Femur (tissue), 1 donor: ENCODE measurements around the gene SP2.
"Not testable (repeated sequence)": the region's sequence is repeated elsewhere in the genome, so short reads cannot be mapped to it uniquely, and the experiment has no call there.

ENCODE experiments used
- DNase-seq: peaks from one replicate; pipeline ENCODE4 v3.0.0-alpha.2; 2017

The SP2 gene

DNA sequence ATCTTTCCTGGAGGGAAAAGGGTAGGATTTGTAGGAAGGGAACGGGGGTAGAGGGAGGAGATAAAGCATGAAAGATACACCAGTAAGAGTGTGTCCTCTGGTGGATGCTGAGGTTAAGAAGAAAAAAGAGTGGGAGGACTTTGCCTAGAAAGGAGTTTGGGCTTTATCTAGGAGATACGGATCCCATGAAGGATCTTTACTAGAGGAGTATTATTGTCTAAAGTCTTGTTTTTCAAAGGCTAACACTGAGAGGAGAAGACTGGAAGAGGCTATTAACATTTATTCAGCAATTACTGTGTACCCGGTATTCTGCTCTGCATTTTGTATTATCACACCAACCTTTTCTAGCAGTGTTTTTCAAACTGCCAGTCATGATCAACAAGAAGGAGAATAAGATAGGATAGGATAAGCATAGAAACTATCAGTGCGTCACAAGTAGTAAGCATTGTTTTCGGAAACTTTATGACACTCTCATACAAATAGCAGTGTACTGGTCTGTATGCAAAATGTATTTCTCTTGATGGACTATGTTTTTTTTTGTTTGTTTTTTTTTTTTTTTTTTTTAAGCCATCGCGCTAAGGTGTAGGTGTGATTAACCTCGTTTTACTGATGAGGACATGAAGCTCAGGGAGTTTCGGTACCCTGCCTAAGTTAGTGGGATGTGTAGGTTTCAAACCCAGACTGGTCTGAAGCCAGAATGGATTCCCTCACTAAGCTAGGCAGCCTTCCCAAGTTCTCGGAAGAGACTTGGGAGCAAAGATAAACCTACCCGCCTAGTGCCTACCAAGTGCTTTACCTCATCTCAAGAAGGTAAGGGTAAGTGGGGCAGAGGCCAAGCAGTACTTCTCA is 1.3 kb upstream of the SP2 start:
- DNase-seq, result no peak

DNA sequence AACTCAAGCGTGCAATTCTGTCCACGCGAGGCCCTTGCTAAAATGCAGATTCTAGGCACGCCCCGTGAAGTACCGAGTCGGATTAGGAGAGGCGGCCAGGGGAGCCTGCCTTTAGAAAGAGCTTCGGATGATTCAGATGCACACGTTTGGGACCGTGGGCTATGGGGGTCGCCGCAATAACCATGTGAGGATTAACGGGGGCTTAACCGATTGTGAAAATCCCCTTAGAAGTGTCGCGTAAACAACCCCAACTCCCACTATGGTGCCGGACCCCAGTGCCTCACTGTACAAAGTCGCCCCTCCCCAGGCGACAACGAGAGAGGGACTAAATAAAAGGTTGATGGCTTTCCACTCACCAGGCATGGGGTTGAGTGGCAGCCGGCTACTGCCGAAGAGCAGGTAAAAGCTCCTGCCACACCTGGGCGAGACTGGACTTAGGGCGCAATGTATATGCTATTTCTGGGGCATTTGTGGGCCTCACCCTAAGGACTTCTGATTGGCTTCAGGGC is 635 bp upstream of the SP2 start:
- no peak for DNase-seq

DNA sequence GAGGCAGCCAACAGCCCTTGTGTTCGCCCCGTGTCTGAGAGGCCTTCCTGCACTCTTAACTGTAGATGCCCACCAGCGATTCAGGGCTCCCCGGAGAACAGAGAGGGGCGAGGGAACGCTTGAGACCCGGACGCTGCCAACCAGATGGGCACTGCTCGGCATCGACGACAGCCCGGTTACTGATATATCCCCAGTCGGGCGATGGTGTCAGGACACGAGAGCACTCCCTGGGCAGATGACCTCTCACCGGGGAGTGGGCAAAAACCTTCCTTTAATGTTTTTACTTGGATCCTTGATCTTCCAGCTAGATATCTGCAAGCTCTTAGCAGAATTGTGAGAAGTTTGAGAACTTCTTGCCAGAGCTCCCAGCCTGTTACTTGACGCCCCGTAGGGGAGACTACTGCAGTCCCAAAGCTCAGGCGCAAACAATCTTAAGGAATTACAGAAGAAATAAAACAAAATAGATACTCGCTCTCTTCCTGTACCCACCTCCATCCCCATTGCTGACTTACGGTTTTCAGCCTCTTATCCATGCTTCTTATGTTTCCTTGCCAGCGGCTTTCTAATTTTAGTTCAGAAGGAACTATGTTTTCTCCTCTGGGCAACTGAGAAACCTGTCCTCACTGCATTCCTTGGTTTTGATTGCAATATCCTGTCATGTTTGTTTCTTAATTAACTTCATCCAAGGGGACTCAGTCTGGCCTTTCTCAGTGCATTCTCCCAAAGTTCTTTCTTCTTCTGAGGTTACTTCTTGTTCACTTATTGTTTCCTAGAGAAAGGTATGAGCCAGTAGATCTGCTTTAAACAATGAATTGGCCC is 845 bp downstream of the SP2 start:
- DNase-seq, result no peak

DNA sequence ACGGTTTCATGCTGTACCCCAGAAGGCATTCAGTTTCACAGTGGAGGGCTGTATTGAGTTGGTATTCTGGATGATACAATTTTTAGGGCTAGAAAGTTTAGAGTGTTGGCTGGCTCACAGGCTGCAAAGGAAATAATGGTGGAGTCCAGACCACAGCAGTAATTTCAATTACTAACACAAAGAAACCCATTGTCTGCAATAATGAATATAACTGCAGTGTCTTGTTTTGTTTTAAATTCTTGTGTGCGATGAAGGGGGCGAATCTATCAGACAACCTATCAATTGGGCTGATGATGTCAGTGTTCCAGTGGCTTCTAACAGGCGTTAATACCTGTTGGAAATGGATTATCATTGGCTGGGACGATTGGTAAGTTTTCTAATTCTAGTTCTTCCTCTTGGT is 1.5 kb downstream of the SP2 start:
- no peak for DNase-seq

DNA sequence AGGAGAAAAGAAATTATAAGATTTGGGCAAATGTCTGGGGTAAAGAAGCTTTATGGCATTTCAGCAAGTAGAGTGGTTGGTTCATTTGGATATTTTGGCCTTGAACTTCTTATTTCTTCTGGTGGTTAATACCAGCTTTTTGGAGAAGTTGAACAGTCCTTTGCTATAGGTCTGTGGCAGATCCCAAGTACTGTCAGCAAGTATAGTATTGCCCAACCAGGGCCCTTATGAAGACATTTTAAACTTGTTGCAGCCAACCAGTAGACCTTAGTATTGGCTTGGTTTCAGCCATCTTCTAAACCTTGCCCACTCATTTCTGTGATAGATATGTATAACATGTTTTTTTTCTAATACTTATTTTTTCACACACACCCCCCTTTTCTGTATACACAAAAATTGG is 2.2 kb downstream of the SP2 start:
- no peak for DNase-seq

DNA sequence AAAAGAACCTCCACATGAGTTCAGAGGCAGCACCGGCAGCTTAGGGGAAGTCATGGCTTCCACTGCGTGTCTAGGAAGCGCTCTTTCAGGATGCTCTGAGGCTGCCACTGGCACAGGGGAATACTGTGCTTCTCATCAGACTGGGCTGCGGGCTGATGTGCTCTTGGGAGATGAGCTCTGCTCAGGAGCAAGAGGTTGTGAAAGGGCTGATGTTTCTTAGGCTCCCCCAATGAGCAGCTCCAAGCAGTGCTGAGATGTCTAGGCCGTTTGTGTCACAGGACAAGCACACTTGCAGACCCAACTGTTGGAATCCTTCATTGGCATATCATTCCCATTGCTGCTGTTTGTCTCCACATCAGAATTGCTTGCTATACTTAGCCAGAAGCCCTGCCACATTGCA is 3.6 kb downstream of the SP2 start:
- DNase-seq, result no peak

DNA sequence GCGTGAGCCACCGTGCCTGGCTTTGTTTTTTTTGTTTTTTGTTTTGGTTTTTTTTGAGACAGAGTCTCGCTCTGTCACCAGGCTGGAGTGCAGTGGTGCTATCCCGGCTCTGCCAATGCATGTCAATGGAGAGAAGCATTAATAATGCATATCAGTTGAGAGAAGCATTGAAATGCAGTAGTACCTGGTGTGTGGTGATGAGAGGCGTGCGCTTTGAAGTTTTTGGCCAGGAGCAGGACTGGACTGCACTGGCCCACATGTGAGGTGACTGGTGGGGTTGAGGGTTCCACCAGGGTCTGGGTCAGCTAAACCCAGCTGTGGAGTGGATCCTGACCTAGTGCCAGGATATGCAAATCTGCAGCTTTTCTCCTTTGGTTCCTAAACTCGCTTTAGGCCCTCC is 5.4 kb downstream of the SP2 start:
- DNase-seq, result no peak

DNA sequence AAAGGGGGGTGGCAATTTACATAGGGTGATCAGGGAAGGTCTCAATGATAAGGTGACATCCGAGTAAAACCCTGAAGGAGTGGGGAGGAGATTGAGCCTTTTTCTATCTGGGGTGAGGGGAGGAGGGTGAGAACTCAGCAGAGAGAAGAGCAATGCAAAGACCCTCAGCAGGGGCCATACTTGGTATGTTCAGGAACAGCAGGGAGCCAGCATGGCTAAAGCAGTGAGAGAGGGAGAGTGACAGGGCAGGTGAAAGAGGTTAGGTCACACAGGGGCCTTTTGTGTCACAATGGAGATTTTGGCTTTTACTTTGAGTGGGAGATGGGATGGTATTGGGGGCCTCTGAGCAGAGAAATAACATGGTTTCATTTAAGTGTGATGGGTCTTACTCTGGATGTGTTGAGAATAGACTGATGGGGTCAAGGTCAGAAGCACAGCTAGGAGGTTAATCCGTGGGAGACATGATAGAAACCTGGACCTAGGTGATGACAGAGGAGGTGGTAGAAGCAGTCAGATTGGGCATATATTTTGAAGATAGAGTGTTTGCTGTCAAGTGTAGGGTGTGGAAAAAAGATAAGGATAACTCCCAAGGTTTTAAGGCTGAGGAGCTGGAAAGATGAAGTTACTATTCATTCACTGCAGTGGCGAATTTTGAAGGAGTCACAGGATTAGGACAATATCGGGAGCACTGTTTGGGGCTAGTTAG is 6.2 kb downstream of the SP2 start:
- DNase-seq, result no peak

DNA sequence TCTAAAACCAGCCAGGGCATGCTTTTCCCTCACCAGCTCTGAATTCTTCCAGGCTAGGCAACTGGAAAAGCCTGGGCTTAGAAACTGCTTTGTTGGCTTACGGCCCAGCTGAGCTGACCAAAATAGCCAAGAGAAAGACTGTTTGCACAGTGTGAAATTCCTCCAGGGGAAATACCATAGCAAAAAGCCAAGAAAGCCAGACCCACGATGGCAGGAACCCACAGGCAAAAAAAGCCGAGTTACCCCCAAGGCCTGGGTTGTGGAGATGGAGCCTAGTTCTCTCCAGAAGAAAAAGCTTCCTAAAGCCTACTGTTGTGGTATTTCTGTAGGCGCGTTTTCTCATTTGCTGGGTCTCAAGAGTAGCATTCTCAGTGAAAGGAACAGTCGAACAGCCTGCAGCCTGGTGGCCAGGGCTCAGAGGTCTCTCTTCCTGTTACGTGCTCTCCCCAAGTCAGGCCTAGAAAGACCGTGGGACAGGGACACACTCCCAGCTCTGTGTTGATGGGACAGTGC is 9.2 kb downstream of the SP2 start:
- peak; percentile 90 for DNase-seq

DNA sequence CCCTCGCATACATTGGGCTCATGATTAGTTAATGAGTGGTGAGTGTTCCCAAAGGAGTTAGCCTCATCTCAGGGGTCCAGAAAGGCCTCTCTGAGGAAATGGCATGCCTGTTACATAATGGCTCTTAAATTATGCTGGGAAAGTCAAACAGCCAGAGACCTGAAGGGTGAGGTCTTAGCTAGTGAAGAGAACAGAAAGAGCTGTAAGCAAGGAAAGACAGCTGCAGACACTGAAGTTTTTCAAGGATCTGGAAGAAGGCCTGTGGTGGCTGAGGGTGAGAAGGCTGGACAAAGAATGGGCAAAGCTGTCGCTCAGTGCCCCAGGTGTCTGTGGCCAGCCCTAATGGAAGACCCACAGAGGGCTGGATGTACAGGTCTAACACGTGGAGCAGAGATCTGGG is 10.4 kb downstream of the SP2 start:
- no peak for DNase-seq

DNA sequence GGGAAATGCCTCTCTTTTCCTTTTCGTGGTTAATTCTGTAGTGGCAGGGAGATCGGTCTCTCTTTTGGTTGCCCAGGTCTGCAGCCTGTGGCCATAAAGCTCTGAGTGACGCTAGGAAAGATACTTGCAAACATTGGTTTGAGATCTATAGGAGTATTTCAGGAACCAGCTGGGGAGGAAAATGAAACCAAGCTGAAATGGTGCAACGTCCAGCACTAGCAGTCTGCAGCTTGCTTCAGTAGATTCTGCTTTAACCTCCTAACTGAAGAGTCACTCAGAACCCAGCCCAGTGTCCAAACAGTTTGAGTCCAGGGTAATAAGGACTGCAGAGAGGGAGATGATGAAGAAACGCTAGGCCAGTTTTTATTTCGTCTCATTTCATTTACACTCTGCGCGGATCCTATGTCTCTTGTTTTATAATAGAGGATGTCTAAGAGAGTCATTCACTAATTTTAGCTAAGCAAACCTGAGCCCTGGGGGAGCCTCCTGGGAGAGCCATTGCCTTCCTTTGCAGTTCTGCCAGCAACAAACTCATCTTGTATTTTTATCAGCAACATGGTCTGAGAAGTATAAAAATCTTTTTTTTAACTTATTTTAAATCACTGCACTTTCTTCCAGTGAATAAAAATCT is 12.0 kb downstream of the SP2 start:
- DNase-seq, result no peak

DNA sequence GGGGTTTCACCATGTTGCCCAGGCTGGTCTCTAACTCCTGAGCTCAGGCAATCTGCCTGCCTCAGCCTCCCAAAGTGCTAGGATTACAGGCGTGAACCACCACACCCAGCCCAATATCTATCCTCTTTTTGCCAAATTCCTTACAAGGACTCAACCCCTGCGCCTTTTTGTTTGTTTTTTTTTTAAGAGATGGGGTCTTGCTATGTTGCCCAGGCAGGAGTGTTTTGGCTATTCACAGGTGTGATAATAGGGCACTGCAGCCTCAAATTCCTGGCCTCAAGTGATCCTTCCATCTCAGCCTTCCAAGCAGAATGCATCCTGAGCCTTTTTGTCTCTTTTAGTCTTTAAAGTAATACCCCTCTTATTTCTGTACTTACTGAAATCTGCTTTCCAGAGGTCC is 17.0 kb downstream of the SP2 start:
- no peak for DNase-seq

DNA sequence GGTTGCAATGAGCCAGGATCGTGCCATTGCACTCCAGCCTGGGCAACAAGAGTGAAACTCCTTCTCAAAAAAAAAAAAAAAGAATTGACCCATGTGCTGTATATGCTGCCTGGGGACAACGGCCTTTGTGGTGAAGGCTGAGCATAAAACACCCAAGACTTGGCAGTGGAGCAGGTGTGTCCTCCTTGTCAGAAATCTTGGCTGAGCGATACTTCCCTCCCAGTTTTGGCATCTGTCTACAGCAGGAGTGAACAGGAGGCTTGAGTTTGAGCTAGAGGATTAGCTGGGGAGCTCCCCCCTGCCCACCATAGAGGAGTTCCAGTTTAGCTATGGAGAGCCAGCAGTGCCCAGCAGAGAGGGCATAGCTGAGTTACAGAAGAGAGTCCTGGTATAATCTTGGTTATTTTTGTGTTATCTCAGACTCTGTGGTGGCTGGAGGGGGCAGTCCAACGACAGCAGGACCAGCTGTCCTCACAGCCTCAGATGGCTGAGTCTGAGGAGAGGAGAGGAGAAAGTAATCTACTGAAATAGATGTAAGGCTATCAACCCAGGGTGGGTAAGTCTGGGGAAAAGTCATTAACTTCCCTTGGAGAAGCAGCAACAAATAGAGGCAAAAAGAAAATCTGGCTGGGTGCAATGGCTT is 18.4 kb downstream of the SP2 start:
- DNase-seq, result no peak

DNA sequence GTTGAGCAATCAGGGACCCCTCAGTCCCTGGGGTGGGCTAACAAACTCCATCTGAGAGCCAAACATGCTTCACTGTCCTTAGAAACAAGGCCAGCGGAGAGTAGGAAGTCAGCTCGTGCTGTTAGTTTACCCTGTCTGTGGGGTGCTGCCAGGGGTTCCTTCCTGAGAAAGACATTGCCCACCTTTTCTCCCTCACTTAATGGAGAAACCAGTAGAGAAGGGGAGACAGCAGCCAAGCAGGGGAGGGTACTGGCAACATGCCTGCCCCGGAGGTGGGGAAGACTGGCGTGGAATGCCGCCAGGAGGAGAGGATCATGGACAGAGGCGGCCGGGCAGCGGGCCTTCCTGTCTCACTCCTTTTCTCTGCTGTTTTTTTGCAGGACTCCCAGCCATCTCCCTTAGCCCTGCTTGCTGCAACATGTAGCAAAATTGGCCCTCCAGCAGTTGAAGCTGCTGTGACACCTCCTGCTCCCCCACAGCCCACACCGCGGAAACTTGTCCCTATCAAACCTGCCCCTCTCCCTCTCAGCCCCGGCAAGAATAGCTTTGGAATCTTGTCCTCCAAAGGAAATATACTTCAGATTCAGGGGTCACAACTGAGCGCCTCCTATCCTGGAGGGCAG is 19.9 kb downstream of the SP2 start:
- DNase-seq, result peak; percentile 70

DNA sequence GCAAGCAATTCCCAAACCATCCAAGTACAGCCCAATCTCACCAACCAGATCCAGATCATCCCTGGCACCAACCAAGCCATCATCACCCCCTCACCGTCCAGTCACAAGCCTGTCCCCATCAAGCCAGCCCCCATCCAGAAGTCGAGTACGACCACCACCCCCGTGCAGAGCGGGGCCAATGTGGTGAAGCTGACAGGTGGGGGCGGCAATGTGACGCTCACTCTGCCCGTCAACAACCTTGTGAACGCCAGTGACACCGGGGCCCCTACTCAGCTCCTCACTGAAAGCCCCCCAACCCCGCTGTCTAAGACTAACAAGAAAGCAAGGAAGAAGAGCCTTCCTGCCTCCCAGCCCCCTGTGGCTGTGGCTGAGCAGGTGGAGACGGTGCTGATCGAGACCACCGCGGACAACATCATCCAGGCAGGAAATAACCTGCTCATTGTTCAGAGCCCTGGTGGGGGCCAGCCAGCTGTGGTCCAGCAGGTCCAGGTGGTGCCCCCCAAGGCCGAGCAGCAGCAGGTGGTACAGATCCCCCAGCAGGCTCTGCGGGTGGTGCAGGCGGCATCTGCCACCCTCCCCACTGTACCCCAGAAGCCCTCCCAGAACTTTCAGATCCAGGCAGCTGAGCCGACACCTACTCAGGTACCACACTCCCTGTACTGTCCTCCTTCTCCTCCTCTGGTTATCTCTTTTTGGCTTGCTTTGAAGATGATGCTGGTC is 20.6 kb downstream of the SP2 start:
- no peak for DNase-seq

DNA sequence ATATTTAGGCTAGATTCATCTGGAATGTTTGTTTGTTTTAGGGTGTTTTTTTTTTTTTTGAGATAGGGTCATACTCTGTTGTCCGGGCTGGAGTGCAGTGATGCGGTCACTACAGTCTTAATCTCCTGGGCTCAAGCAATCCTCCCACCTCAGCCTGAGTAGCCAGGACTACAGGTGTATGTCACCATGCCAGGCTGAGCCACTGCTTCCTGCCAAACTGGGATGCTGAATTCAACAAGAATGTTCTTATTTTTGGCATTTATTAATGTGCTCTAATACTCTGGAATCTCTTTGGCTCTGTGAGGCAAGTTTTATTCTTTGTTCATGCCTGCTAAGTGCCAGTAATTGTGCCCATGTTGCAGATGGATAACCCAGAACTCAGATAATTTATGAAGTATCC is 21.5 kb downstream of the SP2 start:
- no peak for DNase-seq

DNA sequence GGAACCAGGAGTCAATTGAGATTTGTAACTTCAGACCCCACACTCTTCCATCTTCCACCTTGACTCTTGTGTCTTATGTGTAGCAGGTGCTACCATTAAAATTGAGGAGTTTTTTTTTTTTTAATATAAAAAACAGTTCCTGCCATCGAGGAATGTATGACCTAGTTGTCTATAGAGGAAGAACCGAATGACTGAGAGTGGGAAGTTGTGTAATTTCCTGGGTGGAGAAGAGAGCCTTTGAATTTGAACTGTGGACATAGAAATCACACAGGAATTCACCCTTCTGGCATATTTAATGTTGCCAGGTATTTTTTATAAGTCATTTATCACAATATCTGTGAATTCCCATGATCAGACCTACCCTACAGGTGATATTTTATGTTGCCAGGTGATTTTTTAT is 22.0 kb downstream of the SP2 start:
- DNase-seq, result no peak

DNA sequence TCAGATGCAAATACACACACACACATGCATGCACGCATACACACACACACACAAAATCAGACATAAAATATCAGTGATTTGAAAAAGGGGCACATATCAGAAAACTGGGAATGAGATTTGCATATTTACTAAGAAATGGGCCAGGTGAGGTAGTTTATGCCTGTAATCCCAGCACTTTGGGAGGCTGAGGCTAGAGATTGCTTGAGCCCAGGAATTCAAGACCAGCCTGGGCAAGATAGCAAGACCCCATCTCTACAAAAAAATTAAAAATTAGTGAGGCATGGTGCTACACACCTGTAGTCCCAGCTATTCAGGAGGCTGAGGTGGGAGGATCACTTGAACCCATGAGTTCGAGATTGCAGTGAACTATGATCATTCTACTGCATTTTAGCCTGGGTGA is 23.0 kb downstream of the SP2 start:
- DNase-seq, result no peak

DNA sequence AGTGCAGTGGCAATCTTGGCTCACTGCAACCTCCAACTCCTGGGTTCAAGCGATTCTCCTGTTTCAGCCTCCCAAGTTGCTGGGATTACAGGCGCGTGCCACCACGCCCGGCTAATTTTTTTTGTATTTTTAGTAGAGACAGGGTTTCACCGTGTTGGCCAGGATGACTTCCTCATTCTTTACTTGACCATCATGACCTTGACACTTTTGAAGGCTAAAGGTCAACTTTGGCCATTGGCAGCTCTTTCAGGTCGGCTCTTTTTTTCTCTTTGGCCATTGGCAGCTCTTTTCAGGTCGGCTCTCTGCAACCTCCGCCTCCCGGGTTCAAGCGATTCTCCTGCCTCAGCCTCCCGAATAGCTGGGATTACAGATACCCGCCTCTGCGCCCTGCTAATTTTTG is 23.9 kb downstream of the SP2 start:
- DNase-seq, result not testable (repeated sequence)

DNA sequence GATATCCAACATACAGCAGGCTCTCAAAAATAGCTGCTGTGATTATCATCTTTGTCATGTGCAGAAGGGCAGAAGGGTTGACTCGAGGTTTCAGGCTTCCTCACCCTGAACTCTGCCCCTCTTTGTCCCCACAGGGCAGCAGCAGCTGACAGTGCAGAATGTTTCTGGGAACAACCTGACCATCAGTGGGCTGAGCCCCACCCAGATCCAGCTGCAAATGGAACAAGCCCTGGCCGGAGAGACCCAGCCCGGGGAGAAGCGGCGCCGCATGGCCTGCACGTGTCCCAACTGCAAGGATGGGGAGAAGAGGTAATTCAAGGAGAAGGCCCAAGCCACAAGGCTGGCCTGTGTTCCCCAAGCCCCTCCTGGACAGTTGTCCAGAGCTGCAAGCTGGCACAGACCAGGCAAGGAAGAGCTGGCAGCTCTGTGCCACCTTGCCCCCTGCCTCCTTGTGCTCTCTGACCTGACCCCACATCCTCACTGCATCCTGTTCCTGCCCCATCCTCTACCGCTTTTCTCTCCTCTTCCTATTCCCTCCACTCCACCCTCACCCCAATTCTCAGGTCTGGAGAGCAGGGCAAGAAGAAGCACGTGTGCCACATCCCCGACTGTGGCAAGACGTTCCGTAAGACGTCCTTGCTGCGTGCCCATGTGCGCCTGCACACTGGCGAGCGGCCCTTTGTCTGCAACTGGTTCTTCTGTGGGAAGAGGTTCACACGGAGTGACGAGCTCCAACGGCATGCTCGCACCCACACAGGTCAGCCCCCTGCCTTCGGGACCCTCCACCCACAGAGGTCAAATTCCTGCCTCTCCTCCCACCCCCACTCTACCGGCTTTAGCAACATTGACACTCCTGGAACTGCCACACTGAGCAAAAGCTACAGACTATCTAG is 29.0 kb downstream of the SP2 start:
- no peak for DNase-seq
